Germinal center (tissue), 1 donor: ENCODE measurements around the gene OS9.

Experiments used
- DNase-seq: peaks from one replicate; pipeline ENCODE4 v3.0.0; 2012; ENCODE audit warnings: mixed read lengths, low spot score

Gene OS9

DNA sequence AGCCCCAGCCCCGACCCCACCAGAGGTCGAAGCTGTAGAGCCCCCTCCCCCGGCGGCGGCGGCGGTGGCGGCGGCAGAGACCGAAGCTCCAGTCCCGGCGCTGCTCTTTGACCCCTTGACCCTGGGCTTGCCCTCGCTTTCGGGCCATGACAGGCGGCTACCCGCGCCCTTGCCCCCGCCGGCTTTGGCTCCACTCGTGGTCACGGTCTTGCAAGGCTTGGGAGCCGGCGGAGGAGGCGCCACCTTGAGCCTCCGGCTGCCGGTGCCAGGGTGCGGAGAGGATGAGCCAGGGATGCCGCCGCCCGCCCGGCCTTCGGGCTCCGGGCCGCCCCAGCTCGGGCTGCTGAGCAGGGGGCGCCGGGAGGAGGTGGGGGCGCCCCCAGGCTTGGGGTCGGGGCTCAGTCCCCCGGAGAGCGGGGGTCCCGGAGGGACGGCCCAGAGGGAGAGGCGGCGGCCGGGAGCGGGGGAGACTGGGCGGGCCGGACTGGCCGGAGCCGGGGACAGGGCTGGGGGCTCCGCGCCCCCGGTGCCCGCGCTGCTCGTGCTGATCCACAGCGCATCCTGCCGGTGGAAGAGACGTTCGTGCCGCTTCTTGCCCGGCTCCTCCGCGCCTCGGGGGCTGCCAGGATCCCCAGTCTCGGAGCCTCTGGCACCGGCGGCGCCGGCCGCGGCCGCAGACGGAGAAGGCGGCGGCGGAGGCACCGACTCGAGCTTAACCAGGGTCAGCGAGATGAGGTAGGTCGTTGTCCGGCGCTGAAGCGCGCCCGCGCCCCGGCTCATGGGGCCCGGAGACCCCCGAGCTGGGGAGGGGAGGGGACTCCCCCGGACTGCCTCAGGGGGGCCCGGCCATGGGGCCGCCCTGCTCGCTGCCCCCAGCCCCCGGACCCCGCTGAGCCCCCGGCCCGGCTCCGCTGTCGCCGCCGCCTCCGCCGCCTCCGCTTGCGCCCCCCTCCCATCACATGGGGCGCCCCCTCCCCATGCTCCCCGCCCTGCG, 43.8 kb downstream of the OS9 start:
- DNase-seq: no peak

GRCh38 chr12:57738661-57739237, 44.8 kb downstream of the OS9 start, which contains the start of gene AGAP2:
Gene AGAP2 (minus strand): TSS chr12:57738742. CDS start chr12:57738246, 496 bp downstream.
- DNase-seq: no peak

- no peak for DNase-seq
These were observed 45.5 kb downstream of the OS9 start for GRCh38 chr12:57739387-57739786.

GRCh38 chr12:57739914-57740538, 46.1 kb downstream of the OS9 start:
- no peak for DNase-seq

DNA sequence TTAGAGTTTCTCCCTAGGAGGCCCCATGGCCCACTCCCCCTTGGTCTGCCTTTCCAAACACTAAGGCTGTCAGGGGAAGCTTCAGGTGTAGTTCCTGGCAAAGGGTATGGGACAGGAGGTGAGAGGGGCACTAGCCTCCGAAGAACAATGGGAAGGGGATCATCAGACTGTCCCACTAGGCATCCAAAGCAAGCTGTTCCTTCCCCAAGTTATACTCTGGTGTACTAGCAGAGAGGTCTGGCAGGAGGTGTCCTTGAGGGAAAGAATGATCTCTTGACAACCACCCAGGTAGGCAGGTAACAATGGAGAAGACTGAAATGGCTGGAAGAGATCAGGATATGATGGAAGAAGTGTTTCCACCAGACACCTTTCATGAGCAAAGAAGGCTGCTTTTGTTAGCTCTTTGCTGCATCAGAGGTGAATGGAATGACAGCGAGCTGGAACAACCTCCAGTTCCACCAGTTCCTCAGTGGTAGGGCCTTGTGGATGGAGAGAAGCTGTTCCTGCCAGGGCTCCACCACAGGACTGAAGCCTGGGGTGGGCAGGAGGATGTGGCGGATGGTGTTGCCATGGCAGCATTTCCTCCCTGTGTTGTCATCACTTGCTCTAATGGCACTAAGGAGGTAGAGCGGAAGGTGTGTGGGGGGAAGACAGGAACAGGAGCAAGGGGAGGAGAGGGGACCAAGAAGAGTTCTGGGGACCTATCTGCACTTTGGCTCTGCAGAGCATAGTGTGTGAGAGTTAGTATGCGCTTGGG, 46.9 kb downstream of the OS9 start:
- peak; percentile 77 for DNase-seq

DNA sequence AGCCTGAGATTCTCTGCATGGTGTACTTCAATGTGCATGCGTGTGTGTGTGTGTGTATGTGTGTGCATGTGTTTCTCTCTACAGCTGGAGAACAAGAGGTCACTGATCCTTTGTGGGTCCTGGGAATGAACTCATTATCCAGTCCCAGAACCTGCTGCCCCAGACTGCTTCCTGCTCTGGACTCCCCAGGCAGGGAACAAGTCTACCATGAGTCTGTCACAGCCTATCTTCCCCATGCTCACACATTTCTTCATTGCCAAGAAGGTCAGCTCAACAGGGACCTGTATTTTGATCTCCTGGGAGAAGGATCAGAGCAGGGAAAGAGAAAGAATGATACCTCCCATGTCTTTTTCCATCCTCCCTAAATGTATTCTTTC, 47.5 kb downstream of the OS9 start:
- DNase-seq: no peak

DNA sequence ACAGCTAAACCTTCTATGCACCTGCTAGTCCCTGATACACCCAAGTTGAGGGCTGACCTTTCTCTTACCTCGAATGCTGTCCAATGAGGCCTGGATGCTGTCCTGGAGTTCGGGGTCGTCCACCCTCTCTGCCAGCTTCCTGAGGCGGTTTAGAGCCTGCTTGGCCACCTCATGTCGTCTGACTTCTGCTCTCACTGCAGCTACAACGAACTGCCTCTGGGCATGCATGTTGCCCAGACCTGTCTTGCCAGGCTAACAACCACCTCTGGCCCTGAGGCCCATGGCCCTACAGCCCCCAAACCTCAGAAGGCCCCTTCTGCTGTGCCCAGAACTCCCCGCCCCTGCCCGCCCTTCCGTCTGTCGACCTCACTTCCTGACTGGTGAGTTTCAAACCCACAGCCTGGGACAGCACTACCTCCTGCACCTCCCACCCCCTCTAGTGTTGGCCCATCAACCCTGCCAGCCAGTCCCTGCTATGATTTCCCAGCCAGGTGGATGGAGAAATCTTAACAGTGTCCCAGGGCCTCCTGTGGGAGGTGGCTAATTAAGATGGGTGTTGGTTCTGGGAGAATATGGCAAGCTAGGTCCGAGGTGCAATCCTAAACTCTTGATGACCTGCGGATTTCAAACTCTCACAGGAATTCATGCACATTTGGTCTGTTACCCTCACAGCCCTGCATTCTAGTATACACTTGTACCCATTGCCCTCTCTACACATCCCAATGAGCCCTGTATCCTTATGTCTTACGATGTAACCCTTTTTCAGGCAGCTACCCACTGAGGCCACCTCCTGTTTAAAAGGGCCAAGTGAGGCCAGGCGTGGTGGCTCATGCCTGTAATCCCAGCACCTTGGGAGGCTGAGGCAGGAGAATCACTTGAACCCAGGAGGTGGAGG, 48.2 kb downstream of the OS9 start:
- peak; percentile 86 for DNase-seq

DNA sequence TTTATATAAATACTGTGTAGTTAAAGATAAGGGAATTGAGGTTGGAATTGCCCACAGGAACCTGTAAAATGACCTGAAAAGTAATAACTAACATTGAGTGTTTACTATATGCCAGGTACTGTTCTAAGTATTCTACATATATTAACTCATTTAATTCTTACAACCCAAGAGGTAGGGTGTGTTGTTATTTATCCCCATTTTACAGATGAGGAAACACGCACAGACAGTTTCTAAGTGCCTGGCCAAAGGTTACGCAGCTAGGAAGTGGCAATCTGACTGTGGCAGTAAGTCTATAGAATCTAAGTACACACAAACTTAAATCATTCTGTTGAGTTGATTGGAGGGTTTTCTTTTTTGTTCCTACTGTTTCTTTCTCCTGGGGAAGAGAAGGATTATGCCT, 49.8 kb downstream of the OS9 start:
- no peak for DNase-seq

- DNase-seq: peak; percentile 68
These were observed 50.4 kb downstream of the OS9 start for GRCh38 chr12:57744194-57744776.

DNA sequence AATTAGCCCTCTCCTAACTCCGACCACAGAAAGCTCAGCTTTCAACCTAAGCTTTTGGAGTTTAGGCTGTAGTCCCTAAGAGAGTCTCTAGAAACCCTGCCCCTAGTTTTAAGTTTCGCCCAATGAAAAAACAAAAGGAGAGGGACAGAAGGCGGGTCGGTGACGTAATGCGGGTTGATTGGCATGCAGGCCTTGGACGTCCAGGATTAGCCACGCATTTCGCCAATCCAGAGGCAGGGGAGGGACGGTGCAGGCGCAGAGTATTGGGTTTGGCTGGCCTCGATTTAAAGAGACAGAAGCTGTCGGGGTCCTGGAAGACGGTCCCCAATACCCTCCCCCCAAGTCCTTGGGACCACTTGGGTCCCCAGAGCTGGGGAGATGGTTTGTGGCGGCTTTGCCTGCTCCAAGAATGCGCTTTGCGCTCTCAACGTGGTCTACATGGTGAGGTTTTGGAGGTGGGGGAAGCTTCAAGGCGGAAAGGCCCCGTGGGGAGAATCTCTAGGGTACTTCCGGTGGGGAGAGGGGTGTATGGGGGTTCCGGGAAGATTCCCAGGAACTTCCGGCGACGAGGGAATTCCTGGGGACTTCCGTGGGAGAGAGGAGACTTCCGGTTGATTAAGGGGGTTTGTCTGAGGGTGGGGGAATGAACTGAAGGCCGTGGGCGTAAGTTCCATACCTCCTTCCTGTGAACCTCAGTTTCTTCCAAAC, 51.0 kb downstream of the OS9 start, which contains the start of gene TSPAN31:
TSPAN31 (plus strand) TSS at position 263 of the 708 bp plus-strand sequence; CDS start at position 379, 116 bp downstream.
- DNase-seq: peak; percentile 93

GRCh38 chr12:57745485-57745881, 51.6 kb downstream of the OS9 start:
- DNase-seq: no peak

DNA sequence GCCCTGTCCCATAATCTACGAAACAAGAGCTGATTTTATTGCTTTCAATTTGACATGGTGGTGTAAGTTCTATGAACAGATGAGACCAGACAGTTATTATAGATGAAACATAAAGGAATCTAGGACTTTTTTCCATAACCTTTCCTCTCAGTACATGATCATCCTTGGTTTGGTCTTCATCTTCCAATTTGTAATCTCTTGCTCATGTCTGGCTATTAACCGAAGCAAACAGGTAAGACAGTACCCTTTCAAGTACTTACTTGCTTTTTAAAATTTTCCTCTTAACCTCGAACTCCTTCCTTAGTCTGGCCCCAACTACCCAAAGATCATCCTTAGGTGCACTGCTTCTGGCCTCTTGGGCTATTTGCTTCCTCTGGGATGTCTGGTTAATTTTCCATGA, 52.1 kb downstream of the OS9 start:
- DNase-seq: no peak

DNA sequence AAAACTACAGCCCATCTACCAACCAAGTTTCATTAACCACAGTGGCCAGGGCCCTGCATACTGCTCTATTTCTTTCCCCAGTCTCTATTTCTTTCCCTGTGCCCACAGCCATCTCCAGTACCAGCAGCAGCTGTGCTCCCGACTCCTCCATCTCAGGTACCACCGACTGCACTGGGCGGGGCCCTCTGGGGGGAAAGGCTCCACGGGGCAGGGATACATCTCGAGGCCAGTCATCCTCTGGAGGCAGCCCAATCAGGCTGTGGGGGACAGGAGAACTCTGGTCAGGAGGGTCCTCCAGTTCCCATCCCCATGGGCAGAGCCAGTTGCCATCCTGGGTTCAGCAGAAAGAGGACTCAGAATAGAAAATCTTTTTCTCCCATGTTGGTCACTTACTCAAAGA, 55.1 kb downstream of the OS9 start:
- DNase-seq: no peak

DNA sequence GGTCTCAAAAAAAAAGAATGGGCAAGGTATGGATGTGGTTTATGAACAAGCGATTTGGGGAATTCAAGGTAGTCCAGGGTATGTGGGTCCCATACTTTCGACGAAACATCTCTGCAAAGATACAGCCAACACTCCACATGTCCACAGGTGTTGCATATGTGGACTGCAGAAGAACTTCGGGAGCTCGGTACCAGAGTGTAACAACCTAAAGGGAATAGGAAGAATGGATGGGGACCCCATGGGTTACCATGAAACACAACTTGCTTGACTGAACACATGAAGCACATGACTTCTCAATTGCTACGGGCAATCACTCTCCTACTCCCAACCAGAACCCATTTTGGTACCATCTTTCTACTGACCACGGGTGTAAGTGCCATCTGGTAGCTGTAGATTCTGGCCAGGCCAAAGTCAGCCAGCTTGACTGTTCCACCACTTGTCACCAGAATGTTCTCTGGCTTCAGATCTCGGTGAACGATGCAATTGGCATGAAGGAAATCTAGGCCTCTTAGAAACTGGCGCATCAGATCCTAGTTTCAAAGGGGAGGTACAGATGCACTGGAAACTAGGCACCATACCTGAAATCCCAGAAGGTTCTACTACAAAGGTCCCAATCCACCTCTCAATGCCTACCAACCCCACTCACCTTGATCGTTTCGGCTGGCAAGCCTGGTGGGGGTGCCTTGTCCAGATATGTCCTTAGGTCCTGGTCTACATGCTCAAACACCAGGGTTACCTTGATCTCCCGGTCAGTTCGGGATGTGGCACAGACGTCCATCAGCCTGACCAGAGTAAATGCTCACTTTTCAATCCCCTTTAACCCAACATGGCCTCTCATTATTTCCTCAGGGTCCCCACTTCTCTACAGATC, 56.9 kb downstream of the OS9 start:
- no peak for DNase-seq

DNA sequence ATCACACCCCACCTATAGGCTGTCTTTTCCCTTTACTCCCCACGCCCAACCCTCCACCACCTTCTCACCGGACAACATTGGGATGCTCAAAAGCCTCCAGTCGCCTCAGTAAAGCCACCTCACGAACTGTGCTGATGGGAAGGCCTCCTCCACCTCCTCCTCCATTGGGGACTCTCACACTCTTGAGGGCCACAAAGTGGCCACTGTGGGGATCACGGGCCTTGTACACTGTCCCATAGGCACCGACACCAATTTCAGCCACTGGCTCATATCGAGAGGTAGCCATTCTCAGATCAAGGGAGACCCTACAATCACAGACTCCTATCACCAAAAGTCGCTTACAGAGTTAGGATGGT, 57.5 kb downstream of the OS9 start:
- no peak for DNase-seq

DNA sequence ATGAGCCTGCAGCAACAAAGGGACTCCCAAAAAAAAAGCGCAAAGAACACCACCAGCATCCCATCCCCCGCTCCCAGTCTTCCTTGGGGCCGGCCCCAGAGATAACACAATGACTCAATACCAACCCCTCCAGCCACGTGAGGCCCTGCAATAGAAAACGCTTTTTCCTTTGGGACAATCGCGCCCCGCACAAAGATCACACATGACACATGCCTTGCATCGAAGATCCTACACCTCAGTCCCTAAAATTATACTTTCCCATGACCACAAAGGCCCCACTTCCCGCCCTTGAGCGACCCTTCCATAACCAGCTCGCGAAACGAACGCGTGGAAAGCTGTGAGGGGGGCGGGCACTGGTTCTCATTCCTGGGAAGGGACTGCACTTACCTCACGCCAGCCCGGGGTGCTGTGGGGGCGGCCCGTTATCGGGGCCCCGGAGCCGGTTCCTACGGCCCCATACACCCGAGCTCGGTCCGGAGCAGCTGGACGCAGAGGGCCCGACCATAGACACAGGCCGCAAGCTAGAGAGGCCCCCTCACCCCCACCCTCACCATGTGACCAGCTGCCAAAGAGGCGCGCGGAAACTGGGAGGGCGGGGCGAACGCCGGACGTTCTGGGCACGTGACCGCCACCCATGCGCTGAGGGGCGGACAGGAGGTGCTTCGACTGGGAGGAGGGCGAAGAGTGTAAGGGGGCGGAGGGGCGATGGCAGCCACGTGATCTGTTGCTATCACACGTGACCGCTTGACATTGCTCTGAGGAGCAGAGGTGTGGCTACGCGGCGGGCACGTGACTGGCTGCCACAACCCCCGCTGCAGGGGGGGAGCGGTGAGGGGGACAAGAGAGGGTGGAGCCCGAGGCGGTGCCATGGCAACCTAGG, 58.1 kb downstream of the OS9 start, which contains the start of gene CDK4:
CDK4 (minus strand) TSS at position 523 of the 880 bp plus-strand sequence. CDS start 593 bp downstream, outside the sequence.
- DNase-seq: peak; percentile 97

DNA sequence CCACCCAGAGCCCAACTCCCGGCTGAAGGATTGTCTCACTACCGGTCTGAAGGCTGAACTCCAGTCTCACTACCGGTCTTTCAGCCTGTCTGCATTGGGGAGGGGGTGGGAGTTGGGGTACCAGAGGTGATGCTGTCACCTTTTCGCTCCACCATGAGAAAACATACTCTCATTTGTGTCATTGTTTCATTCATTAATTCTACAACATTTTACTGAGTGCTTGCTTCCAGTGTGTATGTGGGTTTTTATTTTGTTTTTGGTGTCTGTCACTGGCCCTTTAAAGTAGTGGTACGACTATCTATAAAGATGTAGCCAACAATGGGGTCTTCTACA, 58.7 kb downstream of the OS9 start:
- DNase-seq: no peak

- DNase-seq: no peak
These were observed 59.9 kb downstream of the OS9 start for GRCh38 chr12:57753756-57754337.
